ENCODE measurements around the gene PCNX4. TPM values are rescaled to one million over a fixed set of nuclear protein-coding genes. Genes with fewer than 3 reads are reported as not detected.

PCNX4 gene
- total RNA-seq, 2 experiments from 2014 or later: 35.4 to 36.6 TPM

- H3K36me3 Mint-ChIP-seq (ENCODE audit: low read depth): no peaks in the 10 kb centered on the region
- H3K27me3 Mint-ChIP-seq (ENCODE audit: low read depth): peaks cover 6% of the 10 kb centered on the region
- peaks cover 7% of the 10 kb centered on the region for H3K4me1 Mint-ChIP-seq (ENCODE audit: low read depth)
- no peaks in the 10 kb centered on the region for H3K9me3 Mint-ChIP-seq (ENCODE audit: insufficient read depth)
- ATAC-seq (no peak), DNase-seq (no peak)
- H3K4me3 Mint-ChIP-seq: no peak overlapping the region
- POLR2A ChIA-PET: interaction anchor here (2.1 kb wide), 1 partner anchor 60 kb away, joined by 10 read pairs; the partner anchor contains the start of gene PPM1A
- CTCF ChIA-PET: interaction anchor here (0.8 to 8.1 kb wide), 7 partner anchors 12 to 369 kb away, joined by 3 to 153 read pairs (median 3); no protein-coding TSS in a partner anchor
- H3K27ac Mint-ChIP-seq: no peak overlapping the region
These were observed 97.0 kb downstream of the PCNX4 start for GRCh38 chr14:60188696-60189095.

DNA sequence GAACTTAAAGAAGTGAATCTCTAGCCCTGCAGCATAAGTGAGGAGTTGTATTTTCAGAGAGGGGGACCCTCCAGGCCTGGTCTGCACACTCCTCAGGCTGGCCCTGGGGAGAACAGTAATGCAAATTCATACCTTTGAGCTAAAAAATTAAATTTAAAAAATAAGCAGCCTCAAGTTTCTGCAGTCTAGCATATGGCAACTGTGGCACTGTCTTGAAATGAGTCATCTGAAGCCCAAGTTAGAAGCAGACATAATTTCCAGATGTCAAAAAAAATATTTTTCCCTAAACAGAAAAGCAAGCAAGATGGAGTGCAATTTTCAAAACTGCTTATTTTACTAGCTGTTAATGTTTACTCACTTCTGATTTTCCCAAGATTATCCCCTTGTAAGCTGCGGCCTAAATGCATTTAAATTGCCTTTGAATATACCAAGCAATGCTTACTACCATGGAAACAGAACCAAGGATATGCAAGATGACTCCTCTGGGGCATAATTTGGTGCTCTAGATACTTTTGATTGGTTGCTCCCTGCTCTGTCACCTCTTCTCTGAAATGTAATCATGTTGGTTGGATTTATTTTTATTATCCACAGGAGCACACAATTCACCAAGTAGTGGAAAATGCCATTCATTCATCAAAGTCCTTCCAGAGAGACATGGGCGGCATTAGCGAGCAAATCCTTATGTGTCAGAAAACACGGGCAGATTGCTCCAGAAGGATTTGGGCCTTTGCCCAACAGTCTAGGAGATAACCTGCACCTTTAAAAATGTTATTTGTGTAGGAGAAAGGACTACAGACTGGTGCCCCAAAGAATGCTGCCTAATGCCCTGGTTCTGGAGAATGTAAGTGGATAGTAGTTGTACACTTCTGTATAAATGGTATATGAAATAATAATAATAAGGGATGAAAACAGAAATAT, 98.5 kb downstream of the PCNX4 start:
- Mint-ChIP-seq H3K27ac (no peak overlapping the region), H3K4me3 (no peak overlapping the region), H3K4me1 (ENCODE audit: low read depth) (peaks cover under 1% of the 10 kb centered on the region), H3K9me3 (ENCODE audit: insufficient read depth) (no peaks in the 10 kb centered on the region), H3K27me3 (ENCODE audit: low read depth) (peaks cover 6% of the 10 kb centered on the region), H3K36me3 (ENCODE audit: low read depth) (no peaks in the 10 kb centered on the region)
- ATAC-seq: no peak
- ChIA-PET POLR2A (no interaction called here), CTCF (interaction anchor here (1.0 to 4.9 kb wide), 5 partner anchors 13 to 372 kb away, joined by 3 to 24 read pairs (median 3); no protein-coding TSS in a partner anchor)
- no peak for DNase-seq

- CTCF ChIA-PET: interaction anchor here (1.0 to 2.5 kb wide), 6 partner anchors 11 to 368 kb away, joined by 3 to 18 read pairs (median 4); no protein-coding TSS in a partner anchor
- Mint-ChIP-seq H3K4me3 (no peak overlapping the region), H3K9me3 (ENCODE audit: insufficient read depth) (peaks cover 12% of the 10 kb centered on the region), H3K36me3 (ENCODE audit: low read depth) (peaks cover 2% of the 10 kb centered on the region), H3K27ac (no peak overlapping the region), H3K4me1 (ENCODE audit: low read depth) (peaks cover 7% of the 10 kb centered on the region), H3K27me3 (ENCODE audit: low read depth) (peaks cover 8% of the 10 kb centered on the region)
- ATAC-seq (peak; percentile 42), DNase-seq (no peak)
- POLR2A ChIA-PET: no interaction called here
These were observed 103.6 kb downstream of the PCNX4 start for GRCh38 chr14:60195179-60195810.

DNA sequence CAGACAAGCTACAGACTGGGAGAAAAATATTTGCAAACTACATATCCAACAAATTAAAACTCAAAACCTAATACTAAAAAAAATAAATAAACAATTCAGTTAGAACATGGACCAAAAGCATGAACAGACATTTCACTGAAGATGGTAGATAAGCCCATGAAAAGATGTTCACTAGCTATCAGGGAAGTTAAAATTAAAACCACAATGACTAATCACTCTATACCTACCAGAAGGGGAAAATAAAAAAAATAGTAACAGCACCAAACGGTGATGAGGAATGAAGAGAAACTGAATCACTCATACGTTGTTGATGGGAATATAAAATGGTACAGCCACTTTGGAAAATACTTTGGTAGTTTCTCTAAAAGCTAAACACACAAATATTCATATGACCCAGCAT, 104.6 kb downstream of the PCNX4 start:
- POLR2A ChIA-PET: no interaction called here
- DNase-seq (no peak), ATAC-seq (no peak)
- H3K4me1 Mint-ChIP-seq (ENCODE audit: low read depth): peaks cover 7% of the 10 kb centered on the region
- no peak overlapping the region for H3K27ac Mint-ChIP-seq
- CTCF ChIA-PET: interaction anchor here (1.0 to 2.5 kb wide), 8 partner anchors 12 to 367 kb away, joined by 3 to 18 read pairs (median 4); no protein-coding TSS in a partner anchor
- H3K27me3 Mint-ChIP-seq (ENCODE audit: low read depth): peaks cover 9% of the 10 kb centered on the region
- peaks cover 2% of the 10 kb centered on the region for H3K36me3 Mint-ChIP-seq (ENCODE audit: low read depth)
- H3K4me3 Mint-ChIP-seq: no peak overlapping the region
- H3K9me3 Mint-ChIP-seq (ENCODE audit: insufficient read depth): peaks cover 15% of the 10 kb centered on the region

GRCh38 chr14:60197629-60198303, 106.0 kb downstream of the PCNX4 start:
- peaks cover 13% of the 10 kb centered on the region for H3K27me3 Mint-ChIP-seq (ENCODE audit: low read depth)
- H3K36me3 Mint-ChIP-seq (ENCODE audit: low read depth): peaks cover 2% of the 10 kb centered on the region
- DNase-seq (no peak), ATAC-seq (no peak)
- peaks cover 7% of the 10 kb centered on the region for H3K4me1 Mint-ChIP-seq (ENCODE audit: low read depth)
- POLR2A ChIA-PET: no interaction called here
- CTCF ChIA-PET: interaction anchor here (2.8 kb wide), 1 partner anchor 14 kb away, joined by 13 read pairs; no protein-coding TSS in a partner anchor
- no peak overlapping the region for H3K4me3 Mint-ChIP-seq
- H3K9me3 Mint-ChIP-seq (ENCODE audit: insufficient read depth): peaks cover 17% of the 10 kb centered on the region
- no peak overlapping the region for H3K27ac Mint-ChIP-seq

DNA sequence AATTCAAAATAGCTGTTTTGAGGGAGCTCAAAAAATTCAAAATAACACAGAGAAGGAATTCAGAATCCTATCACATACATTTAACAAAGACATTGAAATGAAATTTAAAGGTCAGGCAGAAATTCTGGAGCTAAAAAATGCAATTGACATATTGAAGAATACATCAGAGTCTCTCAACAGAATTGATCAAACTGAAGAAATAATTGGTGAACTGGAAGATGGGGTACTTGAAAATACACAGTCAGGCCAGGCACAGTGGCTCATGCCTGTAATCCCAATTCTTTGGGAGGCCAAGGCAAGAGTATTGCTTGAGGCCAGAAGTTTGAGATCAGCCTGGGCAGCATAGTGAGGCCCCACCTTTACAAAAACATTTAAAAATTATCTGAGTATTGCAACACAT, 107.6 kb downstream of the PCNX4 start:
- ChIA-PET POLR2A (no interaction called here), CTCF (interaction anchor here (2.8 kb wide), 1 partner anchor 15 kb away, joined by 13 read pairs; no protein-coding TSS in a partner anchor)
- DNase-seq (no peak), ATAC-seq (no peak)
- Mint-ChIP-seq H3K27me3 (ENCODE audit: low read depth) (peaks cover 10% of the 10 kb centered on the region), H3K9me3 (ENCODE audit: insufficient read depth) (peaks cover 17% of the 10 kb centered on the region), H3K36me3 (ENCODE audit: low read depth) (peaks cover 2% of the 10 kb centered on the region), H3K4me1 (ENCODE audit: low read depth) (peaks cover 7% of the 10 kb centered on the region), H3K4me3 (no peak overlapping the region), H3K27ac (no peak overlapping the region)

- peaks cover 16% of the 10 kb centered on the region for H3K27me3 Mint-ChIP-seq (ENCODE audit: low read depth)
- H3K36me3 Mint-ChIP-seq (ENCODE audit: low read depth): no peaks in the 10 kb centered on the region
- H3K4me3 Mint-ChIP-seq: no peak overlapping the region
- ATAC-seq: no peak
- no peaks in the 10 kb centered on the region for H3K4me1 Mint-ChIP-seq (ENCODE audit: low read depth)
- no peak for DNase-seq
- H3K27ac Mint-ChIP-seq: no peak overlapping the region
- ChIA-PET CTCF (interaction anchor here (1.0 kb wide), 1 partner anchor 20 kb away, joined by 4 read pairs; no protein-coding TSS in a partner anchor), POLR2A (no interaction called here)
- peaks cover 13% of the 10 kb centered on the region for H3K9me3 Mint-ChIP-seq (ENCODE audit: insufficient read depth)
These were observed 112.5 kb downstream of the PCNX4 start for GRCh38 chr14:60204104-60204842.

GRCh38 chr14:60204843-60205774, 113.4 kb downstream of the PCNX4 start:
- Mint-ChIP-seq H3K36me3 (ENCODE audit: low read depth) (no peaks in the 10 kb centered on the region), H3K9me3 (ENCODE audit: insufficient read depth) (peaks cover 5% of the 10 kb centered on the region), H3K4me3 (no peak overlapping the region), H3K27ac (no peak overlapping the region), H3K27me3 (ENCODE audit: low read depth) (peaks cover 14% of the 10 kb centered on the region), H3K4me1 (ENCODE audit: low read depth) (no peaks in the 10 kb centered on the region)
- ChIA-PET CTCF (interaction anchor here (0.6 to 1.1 kb wide), 3 partner anchors 11 to 127 kb away, joined by 3 to 4 read pairs (median 3); no protein-coding TSS in a partner anchor), POLR2A (no interaction called here)
- ATAC-seq (no peak), DNase-seq (no peak)

GRCh38 chr14:60206249-60206670, 114.5 kb downstream of the PCNX4 start:
- H3K9me3 Mint-ChIP-seq (ENCODE audit: insufficient read depth): peaks cover 2% of the 10 kb centered on the region
- CTCF ChIA-PET: interaction anchor here (0.6 to 1.1 kb wide), 2 partner anchors 12 to 125 kb away, joined by 3 read pairs; no protein-coding TSS in a partner anchor
- ATAC-seq (no peak), DNase-seq (no peak)
- POLR2A ChIA-PET: no interaction called here
- no peak overlapping the region for H3K4me3 Mint-ChIP-seq
- H3K27me3 Mint-ChIP-seq (ENCODE audit: low read depth): peaks cover 16% of the 10 kb centered on the region
- H3K4me1 Mint-ChIP-seq (ENCODE audit: low read depth): no peaks in the 10 kb centered on the region
- H3K27ac Mint-ChIP-seq: no peak overlapping the region
- no peaks in the 10 kb centered on the region for H3K36me3 Mint-ChIP-seq (ENCODE audit: low read depth)

GRCh38 chr14:60206837-60207533, 115.3 kb downstream of the PCNX4 start:
- CTCF ChIA-PET: no interaction called here
- H3K4me1 Mint-ChIP-seq (ENCODE audit: low read depth): no peaks in the 10 kb centered on the region
- H3K4me3 Mint-ChIP-seq: no peak overlapping the region
- H3K27ac Mint-ChIP-seq: no peak overlapping the region
- DNase-seq (no peak), ATAC-seq (no peak)
- H3K27me3 Mint-ChIP-seq (ENCODE audit: low read depth): peaks cover 12% of the 10 kb centered on the region
- H3K36me3 Mint-ChIP-seq (ENCODE audit: low read depth): no peaks in the 10 kb centered on the region
- H3K9me3 Mint-ChIP-seq (ENCODE audit: insufficient read depth): no peaks in the 10 kb centered on the region
- POLR2A ChIA-PET: no interaction called here
